Thyroid gland (tissue), 4 donors: ENCODE measurements around the gene NRIP1.

Experiments
- POLR2A ChIP-seq, 2 donors: fragments of 450-650 bp; IDR thresholded peaks; one replicate each; pipeline ENCODE4 v1.6.1; 2017; ENCODE audit warnings: antibody characterized with exemption in 2 of 2, mild to moderate bottlenecking in 2 of 2, moderate library complexity in 1 of 2
- TF ChIP-seq, protein P1 (sequence below), 6 experiments: fragments of 200-600 bp in 3 of 6; fragments of 450-650 bp in 3 of 6; sonication (generic) in 3 of 6; IDR thresholded peaks; one replicate each; pipeline ENCODE4 v1.5.1; 2016 to 2019; ENCODE audit warnings: antibody characterized with exemption in 6 of 6, mild to moderate bottlenecking in 2 of 6, inconsistent platforms in 1 of 6, moderate library complexity in 1 of 6

DNA sequence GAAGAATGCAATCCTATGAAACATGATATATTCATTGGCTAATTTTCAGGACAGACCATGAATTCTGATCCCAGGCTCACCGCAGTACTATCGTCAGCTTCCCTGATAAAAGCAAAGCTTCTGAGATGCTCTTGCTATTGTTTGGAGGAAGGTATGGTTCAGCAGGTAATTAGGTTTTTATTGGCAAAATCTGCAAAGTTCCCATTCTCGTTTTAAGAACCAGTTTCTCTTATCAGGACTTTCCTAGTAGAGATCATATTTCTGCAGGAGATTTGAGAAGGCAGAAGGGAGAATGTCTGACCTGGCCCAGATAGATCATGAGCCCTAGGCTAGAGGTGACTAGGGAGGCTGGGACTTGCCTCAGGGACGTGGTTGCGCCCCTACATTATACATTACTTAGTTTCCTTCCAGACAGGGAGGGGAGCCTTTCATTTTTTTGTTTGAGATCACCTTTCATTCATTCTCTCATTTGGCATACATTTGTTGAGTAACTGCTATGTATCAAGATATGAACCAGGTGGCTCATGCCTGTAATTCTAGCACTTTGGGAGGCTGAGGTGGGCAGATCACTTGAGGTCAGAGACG lies 108.8 kb downstream of the NRIP1 start:
- TF ChIP-seq, protein P1, sequence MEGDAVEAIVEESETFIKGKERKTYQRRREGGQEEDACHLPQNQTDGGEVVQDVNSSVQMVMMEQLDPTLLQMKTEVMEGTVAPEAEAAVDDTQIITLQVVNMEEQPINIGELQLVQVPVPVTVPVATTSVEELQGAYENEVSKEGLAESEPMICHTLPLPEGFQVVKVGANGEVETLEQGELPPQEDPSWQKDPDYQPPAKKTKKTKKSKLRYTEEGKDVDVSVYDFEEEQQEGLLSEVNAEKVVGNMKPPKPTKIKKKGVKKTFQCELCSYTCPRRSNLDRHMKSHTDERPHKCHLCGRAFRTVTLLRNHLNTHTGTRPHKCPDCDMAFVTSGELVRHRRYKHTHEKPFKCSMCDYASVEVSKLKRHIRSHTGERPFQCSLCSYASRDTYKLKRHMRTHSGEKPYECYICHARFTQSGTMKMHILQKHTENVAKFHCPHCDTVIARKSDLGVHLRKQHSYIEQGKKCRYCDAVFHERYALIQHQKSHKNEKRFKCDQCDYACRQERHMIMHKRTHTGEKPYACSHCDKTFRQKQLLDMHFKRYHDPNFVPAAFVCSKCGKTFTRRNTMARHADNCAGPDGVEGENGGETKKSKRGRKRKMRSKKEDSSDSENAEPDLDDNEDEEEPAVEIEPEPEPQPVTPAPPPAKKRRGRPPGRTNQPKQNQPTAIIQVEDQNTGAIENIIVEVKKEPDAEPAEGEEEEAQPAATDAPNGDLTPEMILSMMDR (IDR thresholded peaks at IDR 0.05), result no peak
- no peak for TF ChIP-seq POLR2A (IDR thresholded peaks at IDR 0.05)
